Astrocyte (in vitro differentiated cells and primary cell): ENCODE measurements around the gene HOXA5. TPM values are rescaled to one million over a fixed set of nuclear protein-coding genes. Genes with fewer than 3 reads are reported as not detected.
A peak's percentile ranks its signal among the peaks of the same experiment; 100 is the strongest.

Experiments used
- DNase-seq: peaks from one replicate; pipeline ENCODE4 v3.0.0-alpha.2; 2010; ENCODE audit warnings: low read depth
- FAIRE-seq: peaks from 2 replicates; lab custom pipeline; 2011; peaks lifted over from hg19 to GRCh38; lab: Jason Lieb, UNC
- H2AFZ ChIP-seq: 2 replicates; pipeline ENCODE4 v1.6.0; 2012; ENCODE audit warnings: low read depth, low read length, inconsistent platforms
- H3K27ac ChIP-seq: 2 replicates; pipeline ENCODE4 v1.5.1; 2011; ENCODE audit warnings: low read depth, low read length, inconsistent platforms
- H3K27me3 ChIP-seq: 2 replicates; pipeline ENCODE4 v1.6.0; 2011; ENCODE audit warnings: low read length, inconsistent platforms; ENCODE audit not compliant: insufficient read depth
- H3K36me3 ChIP-seq: 2 replicates; pipeline ENCODE4 v1.5.1; 2011; ENCODE audit warnings: low read length, inconsistent platforms; ENCODE audit not compliant: insufficient read depth
- H3K4me1 ChIP-seq: 2 replicates; pipeline ENCODE4 v1.5.1; 2011; ENCODE audit warnings: low read length, inconsistent platforms; ENCODE audit not compliant: insufficient read depth
- H3K4me2 ChIP-seq: 2 replicates; pipeline ENCODE4 v1.6.0; 2012; ENCODE audit warnings: low read length, inconsistent platforms
- H3K4me3 ChIP-seq: 2 replicates; pipeline ENCODE4 v1.5.1; 2011; ENCODE audit warnings: low read depth, mild to moderate bottlenecking, low read length, inconsistent platforms; ENCODE audit not compliant: insufficient read depth
- H3K79me2 ChIP-seq: 2 replicates; pipeline ENCODE4 v1.6.0; 2012; ENCODE audit warnings: mild to moderate bottlenecking, low read length, inconsistent platforms; ENCODE audit not compliant: insufficient read depth
- H3K9ac ChIP-seq: 2 replicates; pipeline ENCODE4 v1.6.0; 2012; ENCODE audit warnings: mild to moderate bottlenecking, low read length, inconsistent platforms
- H3K9me3 ChIP-seq: 2 replicates; pipeline ENCODE4 v1.5.1; 2012; ENCODE audit warnings: low read depth, mild to moderate bottlenecking, low read length, inconsistent platforms; ENCODE audit not compliant: insufficient read depth
- H4K20me1 ChIP-seq: 2 replicates; pipeline ENCODE4 v1.6.0; 2012; ENCODE audit warnings: low read length, inconsistent platforms; ENCODE audit not compliant: insufficient read depth
- H3K27ac Mint-ChIP-seq: one replicate; pipeline ENCODE4 v1.8.0; 2021; ENCODE audit warnings: mild to moderate bottlenecking, mixed read lengths; ENCODE audit not compliant: unreplicated experiment
- H3K27me3 Mint-ChIP-seq: one replicate; pipeline ENCODE4 v1.8.0; 2021; ENCODE audit warnings: low read depth, mixed read lengths; ENCODE audit not compliant: unreplicated experiment
- H3K36me3 Mint-ChIP-seq: one replicate; pipeline ENCODE4 v1.8.0; 2021; ENCODE audit warnings: low read depth, mixed read lengths; ENCODE audit not compliant: unreplicated experiment
- H3K4me1 Mint-ChIP-seq: one replicate; pipeline ENCODE4 v1.8.0; 2021; ENCODE audit warnings: low read depth, mixed read lengths; ENCODE audit not compliant: unreplicated experiment
- H3K4me3 Mint-ChIP-seq: one replicate; pipeline ENCODE4 v1.8.0; 2021; ENCODE audit warnings: mild to moderate bottlenecking, moderate library complexity, mixed read lengths; ENCODE audit not compliant: unreplicated experiment
- H3K9me3 Mint-ChIP-seq: one replicate; pipeline ENCODE4 v1.8.0; 2021; ENCODE audit warnings: mild to moderate bottlenecking, mixed read lengths; ENCODE audit not compliant: unreplicated experiment
- EZH2 ChIP-seq: IDR thresholded peaks from 2 replicates; pipeline ENCODE4 v1.6.1; 2012; ENCODE audit warnings: mild to moderate bottlenecking, low read length, inconsistent platforms; ENCODE audit not compliant: insufficient read depth
- total RNA-seq: library from RNA; stranded (reverse); gene quantifications from 2 replicates; pipeline ENCODE4 v1.2.1, GENCODE V29; 2021
- TF ChIP-seq, protein P1 (sequence below): IDR thresholded peaks from 2 replicates; pipeline ENCODE4 v1.5.1; 2011; ENCODE audit warnings: low read depth, mild to moderate bottlenecking, inconsistent platforms, low read length, moderate library complexity; ENCODE audit not compliant: insufficient read depth

The HOXA5 gene
- total RNA-seq, 1 donor from 2014 or later: not detected

- Mint-ChIP-seq H3K4me3 (peak within 1 kb of the TSS; percentile 83), H3K4me1 (peaks cover 2% of the 10 kb centered on the region), H3K27ac (peak within 1 kb of the TSS; percentile 94), H3K9me3 (peaks cover 39% of the 10 kb centered on the region), H3K27me3 (peaks cover 93% of the 10 kb centered on the region), H3K36me3 (peaks cover 2% of the 10 kb centered on the region)
- peaks cover 80% of the 10 kb centered on the region for H3K27me3 ChIP-seq
- no peak for FAIRE-seq
- peak within 1 kb of the TSS; percentile 72 for H3K4me3 ChIP-seq
- no peaks in the 10 kb centered on the region for H3K4me1 ChIP-seq
- peak within 1 kb of the TSS; percentile 87 for H3K9ac ChIP-seq
- H2AFZ ChIP-seq: peak within 1 kb of the TSS; percentile 71
- TF ChIP-seq, protein P1, sequence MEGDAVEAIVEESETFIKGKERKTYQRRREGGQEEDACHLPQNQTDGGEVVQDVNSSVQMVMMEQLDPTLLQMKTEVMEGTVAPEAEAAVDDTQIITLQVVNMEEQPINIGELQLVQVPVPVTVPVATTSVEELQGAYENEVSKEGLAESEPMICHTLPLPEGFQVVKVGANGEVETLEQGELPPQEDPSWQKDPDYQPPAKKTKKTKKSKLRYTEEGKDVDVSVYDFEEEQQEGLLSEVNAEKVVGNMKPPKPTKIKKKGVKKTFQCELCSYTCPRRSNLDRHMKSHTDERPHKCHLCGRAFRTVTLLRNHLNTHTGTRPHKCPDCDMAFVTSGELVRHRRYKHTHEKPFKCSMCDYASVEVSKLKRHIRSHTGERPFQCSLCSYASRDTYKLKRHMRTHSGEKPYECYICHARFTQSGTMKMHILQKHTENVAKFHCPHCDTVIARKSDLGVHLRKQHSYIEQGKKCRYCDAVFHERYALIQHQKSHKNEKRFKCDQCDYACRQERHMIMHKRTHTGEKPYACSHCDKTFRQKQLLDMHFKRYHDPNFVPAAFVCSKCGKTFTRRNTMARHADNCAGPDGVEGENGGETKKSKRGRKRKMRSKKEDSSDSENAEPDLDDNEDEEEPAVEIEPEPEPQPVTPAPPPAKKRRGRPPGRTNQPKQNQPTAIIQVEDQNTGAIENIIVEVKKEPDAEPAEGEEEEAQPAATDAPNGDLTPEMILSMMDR: no peak
- peak; percentile 51 for TF ChIP-seq EZH2
- peaks cover 8% of the 10 kb centered on the region for H4K20me1 ChIP-seq
- H3K27ac ChIP-seq: peak within 1 kb of the TSS; percentile 83
- H3K4me2 ChIP-seq: peak within 1 kb of the TSS; percentile 91
- H3K79me2 ChIP-seq: peaks cover 41% of the 10 kb centered on the region
- no peaks in the 10 kb centered on the region for H3K9me3 ChIP-seq
- peak; percentile 89 for DNase-seq
- H3K36me3 ChIP-seq: no peaks in the 10 kb centered on the region
Measured at GRCh38 chr7:27095897-27096767, 47.3 kb downstream of the HOXA5 start, which contains the start of gene HOXA1. TSS of gene HOXA1 (minus strand) at chr7:27096000. CDS start at chr7:27095912, 88 bp downstream.

- Mint-ChIP-seq H3K4me1 (peaks cover 2% of the 10 kb centered on the region), H3K4me3 (peak overlapping the region; percentile 83), H3K27me3 (peaks cover 93% of the 10 kb centered on the region), H3K36me3 (peaks cover 2% of the 10 kb centered on the region), H3K9me3 (peaks cover 35% of the 10 kb centered on the region), H3K27ac (peak overlapping the region; percentile 94)
- FAIRE-seq (no peak), DNase-seq (peak; percentile 12)
- TF ChIP-seq EZH2: no peak
- TF ChIP-seq, protein P1: no peak
- Histone ChIP-seq H3K9me3 (no peaks in the 10 kb centered on the region), H3K27ac (no peak overlapping the region), H4K20me1 (peaks cover 8% of the 10 kb centered on the region), H2AFZ (peak overlapping the region; percentile 71), H3K4me1 (no peaks in the 10 kb centered on the region), H3K27me3 (peaks cover 77% of the 10 kb centered on the region), H3K79me2 (peaks cover 37% of the 10 kb centered on the region), H3K4me2 (peak overlapping the region; percentile 91), H3K36me3 (no peaks in the 10 kb centered on the region), H3K4me3 (peak overlapping the region; percentile 58), H3K9ac (no peak overlapping the region)
Measured at GRCh38 chr7:27095050-27095896, 48.2 kb downstream of the HOXA5 start.
